H9 (cell line): ENCODE data around the gene MEA1. TPM values are rescaled to one million over a fixed set of nuclear protein-coding genes. Genes with fewer than 3 reads are reported as not detected.

Experiments used
- DNase-seq: peaks from one replicate; pipeline ENCODE4 v3.0.0-alpha.2; 2017
- H2AFZ ChIP-seq: one replicate; pipeline ENCODE4 v1.6.1; 2013; ENCODE audit warnings: mild to moderate bottlenecking, low read length, control low read depth, moderate library complexity
- H2AK5ac ChIP-seq: 2 replicates; pipeline ENCODE4 v1.6.1; 2013; ENCODE audit warnings: low read length, control low read depth, mixed read lengths; ENCODE audit not compliant: insufficient read length
- H2BK120ac ChIP-seq: one replicate; pipeline ENCODE4 v1.6.1; 2013; ENCODE audit warnings: low read depth, mild to moderate bottlenecking, low read length, control low read depth, inconsistent platforms; ENCODE audit not compliant: poor library complexity, severe bottlenecking
- H2BK12ac ChIP-seq: 2 replicates; pipeline ENCODE4 v1.6.1; 2013; ENCODE audit warnings: low read length, control low read depth, mixed read lengths, low read depth; ENCODE audit not compliant: insufficient read length
- H2BK15ac ChIP-seq: 2 replicates; pipeline ENCODE4 v1.6.1; 2013; ENCODE audit warnings: low read depth, low read length, control low read depth
- H2BK20ac ChIP-seq: one replicate; pipeline ENCODE4 v1.6.1; 2013; ENCODE audit warnings: low read depth, mild to moderate bottlenecking, low read length, control low read depth, inconsistent platforms; ENCODE audit not compliant: poor library complexity, severe bottlenecking
- H2BK5ac ChIP-seq: 2 replicates; pipeline ENCODE4 v1.6.1; 2013; ENCODE audit warnings: low read length, control low read depth, mixed read lengths; ENCODE audit not compliant: insufficient read length
- H3K14ac ChIP-seq: 2 replicates; pipeline ENCODE4 v1.6.1; 2013; ENCODE audit warnings: low read length, control low read depth; ENCODE audit not compliant: insufficient read depth
- H3K18ac ChIP-seq: 2 replicates; pipeline ENCODE4 v1.6.1; 2013; ENCODE audit warnings: low read depth, mild to moderate bottlenecking, mixed read lengths, low read length, control low read depth; ENCODE audit not compliant: insufficient read length
- H3K23ac ChIP-seq: 2 replicates; pipeline ENCODE4 v1.6.1; 2013; ENCODE audit warnings: low read length, control low read depth, mixed read lengths, low read depth; ENCODE audit not compliant: insufficient read length
- H3K23me2 ChIP-seq: 2 replicates; pipeline ENCODE4 v1.6.1; 2013; ENCODE audit warnings: low read depth, mild to moderate bottlenecking, mixed read lengths, low read length, control low read depth; ENCODE audit not compliant: insufficient read length, poor library complexity, severe bottlenecking
- H3K27ac ChIP-seq: 2 replicates; pipeline ENCODE4 v1.5.1; 2013; ENCODE audit warnings: low read length, control low read depth, mixed read lengths, low read depth; ENCODE audit not compliant: insufficient read length
- H3K27me3 ChIP-seq: 2 replicates; pipeline ENCODE4 v1.6.1; 2013; ENCODE audit warnings: low read length, control low read depth, inconsistent platforms; ENCODE audit not compliant: insufficient read depth
- H3K4ac ChIP-seq: 2 replicates; pipeline ENCODE4 v1.6.1; 2013; ENCODE audit warnings: low read depth, mild to moderate bottlenecking, control low read depth, inconsistent platforms, low read length, moderate library complexity
- H3K4me1 ChIP-seq: 2 replicates; pipeline ENCODE4 v1.6.1; 2013; ENCODE audit warnings: low read length, control low read depth, inconsistent platforms; ENCODE audit not compliant: insufficient read depth
- H3K4me2 ChIP-seq: 2 replicates; pipeline ENCODE4 v1.6.1; 2013; ENCODE audit warnings: low read length, control low read depth, mixed read lengths; ENCODE audit not compliant: insufficient read length, insufficient read depth
- H3K56ac ChIP-seq: 2 replicates; pipeline ENCODE4 v1.6.1; 2013; ENCODE audit warnings: low read depth, mild to moderate bottlenecking, mixed read lengths, low read length, control low read depth; ENCODE audit not compliant: insufficient read length
- H3K79me1 ChIP-seq: 2 replicates; pipeline ENCODE4 v1.6.1; 2013; ENCODE audit warnings: low read depth, mild to moderate bottlenecking, moderate library complexity, low read length, control low read depth, inconsistent platforms; ENCODE audit not compliant: insufficient read depth, poor library complexity, severe bottlenecking
- H3K79me2 ChIP-seq: 2 replicates; pipeline ENCODE4 v1.6.1; 2013; ENCODE audit warnings: low read length, control low read depth, inconsistent platforms; ENCODE audit not compliant: insufficient read depth
- H3K9ac ChIP-seq: 2 replicates; pipeline ENCODE4 v1.6.1; 2013; ENCODE audit warnings: low read length, control low read depth, mixed read lengths; ENCODE audit not compliant: insufficient read length; ENCODE audit errors: extremely low read depth
- H3K9me3 ChIP-seq: one replicate; pipeline ENCODE4 v1.6.1; 2013; ENCODE audit warnings: low read depth, low read length, inconsistent platforms; ENCODE audit not compliant: control insufficient read depth
- H3T11ph ChIP-seq: one replicate; pipeline ENCODE4 v1.6.1; 2013; ENCODE audit warnings: mild to moderate bottlenecking, low read length, control low read depth, inconsistent platforms
- H4K20me1 ChIP-seq: one replicate; pipeline ENCODE4 v1.6.1; 2013; ENCODE audit not compliant: control insufficient read depth, insufficient read length, insufficient read depth
- H4K5ac ChIP-seq: 2 replicates; pipeline ENCODE4 v1.6.1; 2013; ENCODE audit warnings: low read depth, mild to moderate bottlenecking, mixed read lengths, low read length, control low read depth; ENCODE audit not compliant: insufficient read length
- H4K8ac ChIP-seq: replicated peaks from 2 replicates; pipeline ENCODE4 v1.6.1; 2013; ENCODE audit warnings: low read length, control low read depth, mixed read lengths, low read depth; ENCODE audit not compliant: insufficient read length
- H4K91ac ChIP-seq: 2 replicates; pipeline ENCODE4 v1.6.1; 2013; ENCODE audit warnings: low read depth, mild to moderate bottlenecking, moderate library complexity, mixed read lengths, low read length, control low read depth; ENCODE audit not compliant: insufficient read length
- H3K27ac Mint-ChIP-seq, 3 experiments: 2 replicates in 2 of 3; 3 replicates in 1 of 3; pipeline ENCODE4 v1.8.0; 2020 to 2021; ENCODE audit warnings: mixed read lengths in 3 of 3, mild to moderate bottlenecking in 1 of 3, moderate library complexity in 1 of 3
- H3K27me3 Mint-ChIP-seq: 2 replicates; pipeline ENCODE4 v1.8.0; 2021; ENCODE audit warnings: low read depth, mild to moderate bottlenecking, moderate library complexity, mixed read lengths
- H3K36me3 Mint-ChIP-seq, 3 experiments: 2 replicates in 2 of 3; 3 replicates in 1 of 3; pipeline ENCODE4 v1.8.0; 2020 to 2021; ENCODE audit warnings: low read depth in 3 of 3, mixed read lengths in 3 of 3; ENCODE audit not compliant: insufficient read depth in 1 of 3
- H3K4me1 Mint-ChIP-seq, 2 experiments: 2 replicates each; pipeline ENCODE4 v1.8.0; 2020; ENCODE audit warnings: mixed read lengths in 2 of 2
- H3K4me3 Mint-ChIP-seq, 2 experiments: 2 replicates in 1 of 2; 3 replicates in 1 of 2; pipeline ENCODE4 v1.8.0; 2020 to 2021; ENCODE audit warnings: mild to moderate bottlenecking in 2 of 2, mixed read lengths in 2 of 2, moderate library complexity in 1 of 2
- H3K9me3 Mint-ChIP-seq, 2 experiments: 2 replicates in 1 of 2; 3 replicates in 1 of 2; pipeline ENCODE4 v1.8.0; 2020; ENCODE audit warnings: mild to moderate bottlenecking in 2 of 2, mixed read lengths in 2 of 2, moderate library complexity in 1 of 2
- WGBS: extraction: QIAGEN DNeasy Blood & Tissue Kit; methylation state at CpG from one replicate; pipeline ENCODE4 v1.1.7; 2013; ENCODE audit warnings: missing lambda C conversion rate, low lambda C conversion rate, mixed read lengths; ENCODE audit not compliant: insufficient read length; ENCODE audit errors: extremely low coverage; 5-methylcytosine and 5-hydroxymethylcytosine counted together
- total RNA-seq: library from RNA; stranded (reverse); gene quantifications from 2 replicates; pipeline ENCODE4 v1.2.1, GENCODE V29; 2021
- TF ChIP-seq, protein P1 (sequence below): fragments of 200-600 bp; sonication (generic); conservative IDR thresholded peaks from 3 replicates; pipeline ENCODE4 v1.8.0; 2021; ENCODE audit warnings: antibody characterized with exemption, mild to moderate bottlenecking

Gene MEA1
- total RNA-seq, 1 experiment from 2014 or later = 113 TPM

DNA sequence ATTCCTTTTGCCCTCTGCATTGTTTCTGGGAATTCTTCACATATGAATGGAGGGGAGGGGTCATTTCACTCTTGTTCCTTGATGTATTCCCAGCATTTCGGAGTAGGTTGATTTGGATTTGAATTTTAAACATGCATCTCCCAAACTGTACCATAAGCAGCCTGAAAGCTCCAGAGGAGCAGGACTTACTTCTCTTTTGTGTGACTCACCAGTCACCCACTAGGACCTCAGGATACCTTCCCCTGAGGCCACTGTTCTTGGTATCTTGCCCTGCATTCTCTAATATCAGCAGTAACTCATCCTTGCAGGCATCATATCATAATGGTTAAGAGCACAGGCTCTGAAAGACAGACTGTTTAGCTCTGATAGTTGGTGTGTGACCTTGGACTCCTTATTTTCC, 44.8 kb upstream of the MEA1 start:
- Mint-ChIP-seq H3K36me3 (peaks cover 15 to 39% (median 25%) of the 10 kb centered on the region in 3 experiments), H3K9me3 (peaks cover 0 to 3% of the 10 kb centered on the region in 2 experiments; a peak in 1 of 5 replicates), H3K4me3 (peak overlapping the region; percentile 93 to 96), H3K27me3 (no peaks in the 10 kb centered on the region), H3K4me1 (peaks cover 24 to 29% of the 10 kb centered on the region in 2 experiments), H3K27ac (peak overlapping the region in 2 of 3 experiments; percentile 98 to 100; a peak in 3 of 7 replicates)
- TF ChIP-seq, protein P1, sequence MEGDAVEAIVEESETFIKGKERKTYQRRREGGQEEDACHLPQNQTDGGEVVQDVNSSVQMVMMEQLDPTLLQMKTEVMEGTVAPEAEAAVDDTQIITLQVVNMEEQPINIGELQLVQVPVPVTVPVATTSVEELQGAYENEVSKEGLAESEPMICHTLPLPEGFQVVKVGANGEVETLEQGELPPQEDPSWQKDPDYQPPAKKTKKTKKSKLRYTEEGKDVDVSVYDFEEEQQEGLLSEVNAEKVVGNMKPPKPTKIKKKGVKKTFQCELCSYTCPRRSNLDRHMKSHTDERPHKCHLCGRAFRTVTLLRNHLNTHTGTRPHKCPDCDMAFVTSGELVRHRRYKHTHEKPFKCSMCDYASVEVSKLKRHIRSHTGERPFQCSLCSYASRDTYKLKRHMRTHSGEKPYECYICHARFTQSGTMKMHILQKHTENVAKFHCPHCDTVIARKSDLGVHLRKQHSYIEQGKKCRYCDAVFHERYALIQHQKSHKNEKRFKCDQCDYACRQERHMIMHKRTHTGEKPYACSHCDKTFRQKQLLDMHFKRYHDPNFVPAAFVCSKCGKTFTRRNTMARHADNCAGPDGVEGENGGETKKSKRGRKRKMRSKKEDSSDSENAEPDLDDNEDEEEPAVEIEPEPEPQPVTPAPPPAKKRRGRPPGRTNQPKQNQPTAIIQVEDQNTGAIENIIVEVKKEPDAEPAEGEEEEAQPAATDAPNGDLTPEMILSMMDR = no peak
- H2BK5ac ChIP-seq = no peak overlapping the region
- H3K23ac ChIP-seq = no peak overlapping the region
- no peak overlapping the region for H3K14ac ChIP-seq
- no peak overlapping the region for H4K91ac ChIP-seq
- H3K56ac ChIP-seq = no peak overlapping the region
- H3K4me1 ChIP-seq = 0 out of 2 replicates have a peak, but pooled peaks cover 4% of the 10 kb centered on the region
- no peak overlapping the region for H3K18ac ChIP-seq
- no peaks in the 10 kb centered on the region for H3K23me2 ChIP-seq
- no peak overlapping the region for H2AK5ac ChIP-seq
- H4K8ac ChIP-seq = no peak overlapping the region
- no peak overlapping the region for H3K27ac ChIP-seq
- H3K4ac ChIP-seq = no peak overlapping the region
- no peak overlapping the region for H2BK12ac ChIP-seq
- H4K5ac ChIP-seq = no peak overlapping the region
- no peak overlapping the region for H2BK120ac ChIP-seq
- peaks cover 3% of the 10 kb centered on the region for H3K79me1 ChIP-seq
- no CpG with 5 or more reads among the region's 1 CpG for WGBS
- no peak overlapping the region for H2BK20ac ChIP-seq
- H3K79me2 ChIP-seq = peaks cover 10% of the 10 kb centered on the region; the same call in 1 of the 2 replicates
- H3K27me3 ChIP-seq = no peaks in the 10 kb centered on the region
- H3T11ph ChIP-seq = no peak overlapping the region
- H2BK15ac ChIP-seq = no peak overlapping the region
- peak overlapping the region; percentile 89 for H3K9ac ChIP-seq
- no peaks in the 10 kb centered on the region for H3K9me3 ChIP-seq
- H3K4me2 ChIP-seq = peak overlapping the region; percentile 83
- DNase-seq = no peak
- no peaks in the 10 kb centered on the region for H4K20me1 ChIP-seq
- H2AFZ ChIP-seq = no peak overlapping the region
